ENCODE measurements around the gene DNAAF8. TPM values are rescaled to one million over a fixed set of nuclear protein-coding genes. Genes with fewer than 3 reads are reported as not detected.

DNAAF8 gene
- total RNA-seq, 1 experiment from 2014 or later = 0.39 TPM

- no peak overlapping the region for H2BK120ac ChIP-seq (ENCODE audit: low read depth, low read length, poor library complexity, severe bottlenecking)
- H3K23ac ChIP-seq (ENCODE audit: insufficient read length, low read depth, low read length) = no peak overlapping the region
- peaks cover 2% of the 10 kb centered on the region; the same call in 1 of the 2 replicates for H3K27me3 Mint-ChIP-seq (ENCODE audit: low read depth)
- H3K56ac ChIP-seq (ENCODE audit: insufficient read length, low read depth, low read length) = no peak overlapping the region
- no peak for DNase-seq
- no peak overlapping the region for H2BK20ac ChIP-seq (ENCODE audit: low read depth, low read length, poor library complexity, severe bottlenecking)
- no peak overlapping the region for H3K4ac ChIP-seq (ENCODE audit: low read depth, low read length)
- peaks cover 1 to 27% (median 26%) of the 10 kb centered on the region in 3 experiments; a peak in 6 of 7 replicates for H3K36me3 Mint-ChIP-seq (ENCODE audit: insufficient read depth in 1 of 3, low read depth in 3 of 3)
- no peak overlapping the region for H3K4me2 ChIP-seq (ENCODE audit: insufficient read depth, insufficient read length, low read length)
- H2AK5ac ChIP-seq (ENCODE audit: insufficient read length, low read length) = no peak overlapping the region
- H3K9me3 Mint-ChIP-seq = no peaks in the 10 kb centered on the region
- no peak overlapping the region for H3K27ac ChIP-seq (ENCODE audit: insufficient read length, low read depth, low read length)
- no peak overlapping the region for H2BK15ac ChIP-seq (ENCODE audit: low read depth, low read length)
- no peak overlapping the region for H3K9ac ChIP-seq (ENCODE audit: extremely low read depth, insufficient read length, low read length)
- no peak overlapping the region for H2BK12ac ChIP-seq (ENCODE audit: insufficient read length, low read depth, low read length)
- H4K20me1 ChIP-seq (ENCODE audit: control insufficient read depth, insufficient read depth, insufficient read length) = no peaks in the 10 kb centered on the region
- H4K91ac ChIP-seq (ENCODE audit: insufficient read length, low read depth, low read length) = no peak overlapping the region
- no CpG with 5 or more reads among the region's 22 CpGs for WGBS (ENCODE audit: extremely low coverage, insufficient read length, low lambda C conversion rate)
- no peak overlapping the region for H4K5ac ChIP-seq (ENCODE audit: insufficient read length, low read depth, low read length)
- no peaks in the 10 kb centered on the region for H3K9me3 ChIP-seq (ENCODE audit: control insufficient read depth, low read depth, low read length)
- H3K18ac ChIP-seq (ENCODE audit: insufficient read length, low read depth, low read length) = no peak overlapping the region
- no peak overlapping the region for H2AFZ ChIP-seq (ENCODE audit: low read length)
- H3K4me3 Mint-ChIP-seq = no peak overlapping the region; a peak in 1 of 5 replicates
- no peaks in the 10 kb centered on the region for H3K79me2 ChIP-seq (ENCODE audit: insufficient read depth, low read length)
- no peaks in the 10 kb centered on the region for H3K4me1 ChIP-seq (ENCODE audit: insufficient read depth, low read length)
- no peak overlapping the region for H3K27ac Mint-ChIP-seq
- H3T11ph ChIP-seq (ENCODE audit: low read length) = no peak overlapping the region
- H4K8ac ChIP-seq (replicated peaks; ENCODE audit: insufficient read length, low read depth, low read length) = no peak overlapping the region
- no peaks in the 10 kb centered on the region for H3K79me1 ChIP-seq (ENCODE audit: insufficient read depth, low read depth, low read length, poor library complexity, severe bottlenecking)
- no peak overlapping the region for H3K14ac ChIP-seq (ENCODE audit: insufficient read depth, low read length)
- H3K27me3 ChIP-seq (ENCODE audit: insufficient read depth, low read length) = no peaks in the 10 kb centered on the region
- H3K4me1 Mint-ChIP-seq = peaks cover 2 to 3% of the 10 kb centered on the region in 2 experiments; a peak in 2 of 4 replicates
- H2BK5ac ChIP-seq (ENCODE audit: insufficient read length, low read length) = no peak overlapping the region
- TF ChIP-seq, protein P1, sequence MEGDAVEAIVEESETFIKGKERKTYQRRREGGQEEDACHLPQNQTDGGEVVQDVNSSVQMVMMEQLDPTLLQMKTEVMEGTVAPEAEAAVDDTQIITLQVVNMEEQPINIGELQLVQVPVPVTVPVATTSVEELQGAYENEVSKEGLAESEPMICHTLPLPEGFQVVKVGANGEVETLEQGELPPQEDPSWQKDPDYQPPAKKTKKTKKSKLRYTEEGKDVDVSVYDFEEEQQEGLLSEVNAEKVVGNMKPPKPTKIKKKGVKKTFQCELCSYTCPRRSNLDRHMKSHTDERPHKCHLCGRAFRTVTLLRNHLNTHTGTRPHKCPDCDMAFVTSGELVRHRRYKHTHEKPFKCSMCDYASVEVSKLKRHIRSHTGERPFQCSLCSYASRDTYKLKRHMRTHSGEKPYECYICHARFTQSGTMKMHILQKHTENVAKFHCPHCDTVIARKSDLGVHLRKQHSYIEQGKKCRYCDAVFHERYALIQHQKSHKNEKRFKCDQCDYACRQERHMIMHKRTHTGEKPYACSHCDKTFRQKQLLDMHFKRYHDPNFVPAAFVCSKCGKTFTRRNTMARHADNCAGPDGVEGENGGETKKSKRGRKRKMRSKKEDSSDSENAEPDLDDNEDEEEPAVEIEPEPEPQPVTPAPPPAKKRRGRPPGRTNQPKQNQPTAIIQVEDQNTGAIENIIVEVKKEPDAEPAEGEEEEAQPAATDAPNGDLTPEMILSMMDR (conservative IDR thresholded peaks at IDR 0.05) = no peak
- H3K23me2 ChIP-seq (ENCODE audit: insufficient read length, low read depth, low read length, poor library complexity, severe bottlenecking) = peaks cover 3% of the 10 kb centered on the region
Measured at GRCh38 chr16:4688674-4689045, 45.7 kb upstream of the DNAAF8 start.
